NCI-H1092 (cell line): ENCODE measurements around the gene PERP.
"Not testable (repeated sequence)": the region's sequence is repeated elsewhere in the genome, so short reads cannot be mapped to it uniquely, and the experiment has no call there.

Experiments used
- DNase-seq: peaks from one replicate; lab custom pipeline; 2025; lab: John Stamatoyannopoulos, UW

PERP gene

DNA sequence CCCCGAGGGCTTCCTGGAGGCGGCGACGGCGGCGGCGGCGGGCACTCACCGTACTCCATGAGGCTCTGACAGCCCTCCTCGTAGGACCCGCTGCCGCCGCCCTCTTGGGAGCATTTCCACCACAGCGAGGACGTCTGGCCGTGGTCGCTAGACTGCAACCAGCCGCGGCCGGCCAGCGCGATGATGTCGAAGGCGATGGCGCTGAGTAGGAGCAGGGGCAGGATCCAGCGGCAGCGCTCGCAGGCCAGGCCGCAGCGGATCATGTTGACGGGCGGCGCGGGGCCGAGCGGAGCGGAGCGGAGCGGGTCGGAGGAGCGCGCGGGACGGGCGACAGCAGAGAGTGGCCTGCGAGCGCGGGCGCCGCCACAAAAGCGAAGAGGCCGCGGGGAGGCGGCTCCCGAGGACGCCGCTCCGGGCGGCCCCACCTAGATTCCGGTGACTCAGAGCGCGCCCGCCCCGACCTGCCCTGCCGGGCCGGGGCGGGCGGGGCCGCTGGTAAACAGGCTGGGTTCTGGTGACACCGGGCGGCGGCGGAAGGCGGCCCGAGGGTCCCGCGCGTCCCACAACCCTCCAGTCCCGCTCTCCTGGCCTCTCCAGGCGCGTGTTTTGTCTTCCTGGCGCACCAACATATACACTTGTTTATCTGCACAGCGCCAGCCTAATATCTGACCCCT lies at the start of gene PERP:
TSS of gene PERP (minus strand) at position 342 of the 674 bp plus-strand sequence. CDS start at position 263, 79 bp downstream.
- DNase-seq: peak; percentile 18

DNA sequence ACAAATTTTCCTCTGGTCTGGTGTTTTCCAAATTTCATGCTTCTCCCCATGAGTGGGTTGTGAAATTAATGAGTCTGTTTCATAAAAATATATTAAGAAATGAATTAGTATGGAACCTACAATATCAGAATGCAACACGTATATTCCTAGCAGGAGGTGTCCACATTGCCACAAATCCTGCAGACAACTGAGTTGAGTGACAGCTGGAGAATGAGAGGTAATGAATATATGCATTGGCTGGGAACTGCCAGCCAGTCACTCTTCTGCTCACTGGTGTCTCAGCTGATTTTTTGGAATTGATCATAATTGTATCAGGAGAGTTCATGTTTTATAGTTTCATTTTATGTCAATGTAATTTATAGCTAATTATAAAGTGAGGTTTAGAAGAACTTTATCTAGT lies 48.2 kb upstream of the PERP start:
- no peak for DNase-seq

DNA sequence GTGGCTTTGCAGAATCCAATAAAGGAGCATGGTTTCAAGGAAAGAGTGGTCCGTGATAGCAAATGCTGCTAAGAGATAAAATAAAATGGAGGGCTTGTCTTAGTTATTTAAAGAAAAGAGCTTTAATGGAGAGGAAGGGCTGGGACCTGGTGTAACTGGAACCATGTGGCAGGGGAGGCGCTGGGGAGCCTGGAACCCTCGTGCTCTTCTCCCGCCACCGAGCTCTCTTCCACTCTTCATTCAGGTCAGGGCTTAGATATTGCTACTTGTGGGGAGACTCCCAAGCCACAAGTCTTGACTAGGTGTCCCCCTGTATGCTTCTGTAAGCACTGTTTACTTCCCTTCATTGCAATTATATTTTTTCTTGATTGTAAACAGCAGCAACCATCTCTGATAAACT lies 39.3 kb upstream of the PERP start:
- no peak for DNase-seq

DNA sequence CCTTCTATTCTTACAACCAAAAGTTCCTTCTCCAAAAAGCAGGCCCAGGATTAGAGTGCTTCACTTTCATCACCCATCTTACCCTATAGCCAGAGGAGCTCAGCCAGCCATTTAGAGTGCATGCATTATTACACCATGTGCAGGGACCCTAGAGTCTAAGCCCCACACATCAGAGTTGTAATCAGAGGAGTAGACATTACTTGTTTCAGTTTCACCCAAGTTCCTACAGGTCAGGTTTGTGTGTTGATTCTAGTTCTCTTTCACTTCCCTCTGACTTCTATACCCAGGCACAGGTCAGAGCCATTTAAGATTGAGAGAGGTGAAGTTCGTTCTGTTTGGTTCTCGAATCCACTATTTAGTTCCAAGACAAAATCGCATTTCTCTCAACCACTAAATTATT lies 38.2 kb upstream of the PERP start:
- no peak for DNase-seq

DNA sequence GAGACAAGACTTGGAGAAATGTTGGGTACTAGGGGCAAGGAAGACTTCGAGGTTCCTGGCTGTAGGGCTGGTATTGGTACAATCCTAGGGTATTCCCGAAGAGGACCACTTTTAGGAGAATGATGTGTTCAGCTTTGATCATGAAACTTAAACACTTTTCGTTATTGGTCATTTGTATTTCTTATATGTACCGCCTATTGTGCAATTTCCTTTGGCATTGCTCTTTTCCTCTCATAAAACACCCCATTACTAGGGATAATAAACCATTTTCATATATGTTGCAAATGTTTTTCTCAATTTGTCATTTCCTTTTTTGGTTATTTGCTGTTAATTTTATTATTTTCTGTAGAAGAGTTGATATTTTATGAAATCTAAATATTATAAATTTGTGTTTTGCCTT lies 35.6 kb upstream of the PERP start:
- DNase-seq: no peak

- DNase-seq: no peak
These were observed 22.0 kb upstream of the PERP start for GRCh38 chr6:138129190-138129589.

GRCh38 chr6:138128096-138128495 lies 20.9 kb upstream of the PERP start:
- DNase-seq: no peak

- no peak for DNase-seq
These were observed 16.9 kb upstream of the PERP start for GRCh38 chr6:138124096-138124495.

DNA sequence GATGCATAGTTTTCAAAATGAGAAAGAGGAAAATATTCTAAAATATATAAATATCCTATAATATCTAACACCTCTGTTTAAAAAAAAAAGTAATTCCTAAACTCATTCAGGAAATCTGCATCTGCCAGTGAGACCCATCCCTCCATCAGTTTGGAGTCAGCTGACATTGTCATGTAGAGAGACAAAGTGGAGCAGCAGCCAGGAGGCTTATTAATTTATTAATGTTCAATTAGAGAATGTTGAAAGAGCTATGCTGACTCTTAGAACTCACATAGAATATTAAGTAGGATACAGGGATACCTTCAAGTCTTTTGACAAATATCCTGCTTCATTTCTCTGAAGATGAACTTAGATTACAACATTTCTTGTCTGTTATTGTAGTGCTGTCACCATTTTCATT lies 12.8 kb upstream of the PERP start:
- no peak for DNase-seq

GRCh38 chr6:138119229-138119628 lies 12.0 kb upstream of the PERP start:
- not testable (repeated sequence) for DNase-seq

DNA sequence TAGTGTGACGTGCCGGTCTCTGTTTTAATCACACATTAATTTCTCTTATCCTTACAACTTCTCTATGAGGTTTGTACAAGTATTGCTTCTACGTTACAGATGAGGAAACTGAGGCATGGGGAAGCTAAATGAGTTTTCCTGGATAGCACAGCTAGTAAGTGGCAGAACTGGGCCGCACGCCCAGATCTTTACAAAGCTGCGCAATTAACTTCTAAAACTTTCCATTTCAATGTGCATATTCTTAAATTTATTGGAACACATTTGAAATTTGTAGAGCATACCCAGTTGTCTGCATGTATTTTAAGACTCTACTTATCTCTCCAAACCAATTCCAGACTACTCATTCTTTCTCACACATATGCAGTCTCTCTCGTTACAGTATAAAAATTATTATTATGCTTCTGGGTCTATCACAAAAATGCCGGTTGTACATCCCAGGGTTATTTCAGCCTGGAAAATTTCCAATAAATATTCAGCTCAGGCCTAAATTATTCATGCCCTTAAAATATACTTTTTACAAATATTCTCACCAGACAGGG lies 10.2 kb upstream of the PERP start:
- no peak for DNase-seq

DNA sequence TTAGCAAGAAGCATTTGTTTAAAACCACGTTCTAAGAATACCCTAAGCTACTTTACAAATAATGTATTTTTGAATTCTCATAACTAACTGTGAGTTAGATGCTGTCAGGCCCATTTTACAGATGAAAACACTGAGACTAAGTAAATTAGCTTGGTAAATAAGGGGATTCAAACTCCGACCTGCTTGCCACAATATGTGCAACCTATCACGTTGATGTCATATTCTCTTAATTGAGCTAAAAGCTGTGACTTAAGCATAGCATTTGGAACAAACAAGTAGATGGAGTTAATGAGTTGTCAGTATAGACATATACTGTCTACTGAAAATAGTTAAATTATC lies 9.4 kb upstream of the PERP start:
- no peak for DNase-seq

GRCh38 chr6:138115877-138116660 lies 8.8 kb upstream of the PERP start:
- peak; percentile 60 for DNase-seq

DNA sequence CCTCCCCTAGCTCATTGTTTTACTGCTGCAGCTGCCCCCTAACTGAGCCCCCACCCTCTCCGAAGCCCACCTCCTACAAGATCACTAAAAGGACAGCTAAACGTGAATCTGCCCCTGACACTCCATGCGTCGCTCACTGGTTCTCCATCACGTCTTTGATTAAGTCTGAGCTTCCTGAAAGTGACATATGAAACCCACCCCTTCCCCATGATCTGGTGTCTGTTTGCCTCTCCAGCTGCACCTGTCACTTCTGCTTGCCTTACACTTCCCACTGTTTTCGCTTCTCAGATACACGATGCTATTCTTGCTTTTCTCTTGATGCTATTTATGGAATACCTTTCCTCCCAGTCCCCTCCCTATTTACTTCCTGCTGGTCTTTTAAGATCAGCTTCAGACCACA lies 8.0 kb upstream of the PERP start:
- DNase-seq: no peak

DNA sequence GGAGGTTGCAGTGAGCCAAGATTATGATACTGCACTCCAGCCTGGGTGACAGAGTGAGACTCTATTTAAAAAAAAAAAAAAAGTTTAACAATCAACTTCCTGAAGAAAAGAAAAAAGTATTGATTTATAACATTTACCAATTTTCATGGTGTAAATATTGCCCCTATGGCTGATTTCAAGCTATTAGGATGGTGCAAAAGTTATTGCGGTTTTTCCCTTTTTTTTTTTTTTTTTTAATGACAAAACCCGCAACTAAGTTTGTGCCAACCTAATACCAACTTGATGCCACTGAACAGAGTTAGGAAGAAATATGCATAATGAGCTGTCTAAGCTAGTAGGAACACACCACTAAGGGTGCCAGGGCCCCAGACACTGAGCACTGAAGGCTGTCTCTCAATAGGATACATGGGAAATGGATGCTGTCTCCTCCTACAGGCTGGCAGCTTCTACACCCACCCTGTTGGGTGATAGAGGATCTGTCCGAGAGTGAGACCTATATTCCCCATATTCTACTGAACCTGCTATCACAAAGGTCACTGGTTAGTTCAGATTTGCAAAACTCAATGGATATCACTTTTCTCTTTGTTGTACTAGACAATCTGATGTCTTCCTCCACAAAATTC lies 6.5 kb upstream of the PERP start:
- DNase-seq: no peak

- no peak for DNase-seq
These were observed 3.0 kb upstream of the PERP start for GRCh38 chr6:138110229-138110628.

DNA sequence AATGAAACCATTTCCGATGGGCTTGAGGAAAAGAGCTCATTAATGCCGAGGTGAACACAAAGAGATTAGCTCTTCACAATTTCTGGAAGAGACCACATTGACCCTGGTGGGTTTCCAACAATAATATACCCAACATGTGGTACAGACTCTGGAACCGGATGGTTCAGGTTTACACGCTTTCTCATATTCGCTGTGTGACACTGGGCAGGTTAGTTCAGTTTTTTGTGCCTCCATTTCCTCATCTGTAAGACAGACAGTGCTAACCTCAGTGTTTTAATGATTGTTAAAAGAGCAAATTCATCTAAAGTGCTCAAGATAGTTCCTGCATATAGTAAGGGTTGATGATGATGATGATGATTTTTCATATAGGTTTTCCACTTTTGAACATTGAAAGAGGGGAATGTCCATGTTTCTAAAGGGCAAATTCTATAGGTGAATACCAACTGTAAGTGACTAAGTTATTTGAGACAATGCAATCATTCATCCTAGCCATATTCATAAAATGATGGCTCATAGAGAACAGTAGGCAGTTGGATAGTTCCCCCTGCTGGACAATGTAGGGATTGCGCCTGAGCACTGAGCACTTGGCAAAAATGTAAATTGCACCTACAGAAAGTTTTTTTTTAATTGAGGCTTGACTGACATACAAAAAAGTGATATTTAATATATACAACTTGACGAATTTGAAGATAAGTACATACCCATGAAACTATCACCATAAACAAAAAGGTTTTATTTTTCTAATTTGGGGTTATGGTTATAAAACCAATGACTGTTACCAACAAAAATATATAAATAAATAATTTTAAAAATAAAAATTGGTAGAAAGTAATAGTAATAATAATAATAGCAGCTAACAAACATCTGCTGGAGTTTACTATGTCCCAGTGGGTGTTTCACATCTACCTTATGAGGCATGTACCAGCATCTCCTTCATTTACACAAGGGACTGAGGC lies 2.1 kb upstream of the PERP start:
- peak; percentile 20 for DNase-seq

DNA sequence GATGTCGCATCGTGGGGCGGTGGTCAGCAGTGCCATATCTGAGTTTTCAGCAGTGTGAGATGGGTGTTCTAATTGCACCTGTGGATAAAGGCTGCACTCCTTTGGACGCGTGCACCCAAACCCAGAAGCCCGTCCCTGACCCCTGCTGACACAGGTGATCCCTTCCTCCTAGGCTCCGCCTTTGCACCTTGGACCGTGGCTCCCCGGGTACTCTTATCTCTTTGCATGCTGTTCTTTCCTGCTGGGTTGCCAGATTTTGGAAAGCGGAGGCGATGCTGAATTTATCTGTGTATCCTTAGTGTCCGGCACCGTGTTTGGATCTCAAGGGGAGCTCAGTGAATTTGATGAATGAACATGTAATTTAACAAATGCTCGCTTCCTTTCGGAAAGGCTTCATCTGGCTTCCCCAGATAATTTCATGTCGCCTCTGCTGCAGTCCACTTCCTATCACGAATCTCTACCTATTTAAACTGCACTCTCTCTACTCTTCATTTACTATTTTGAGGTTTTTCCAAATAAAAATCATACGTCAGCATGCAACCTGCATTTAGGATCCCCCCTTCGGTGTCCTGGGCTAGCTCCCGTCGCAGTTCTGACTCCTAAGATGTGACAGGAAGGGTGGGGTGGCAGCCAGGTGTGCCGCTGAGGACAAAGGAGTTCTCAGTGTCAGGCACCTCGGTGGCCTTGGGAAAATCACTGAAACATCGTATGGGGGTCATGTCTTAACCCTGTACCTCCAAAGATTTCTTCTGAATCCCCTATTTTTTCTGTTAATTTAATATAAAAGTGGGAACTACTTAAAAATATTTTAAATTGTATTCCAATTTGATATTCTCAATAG lies 753 bp upstream of the PERP start:
- no peak for DNase-seq

GRCh38 chr6:138106665-138107077 lies 548 bp downstream of the PERP start:
- no peak for DNase-seq

- DNase-seq: no peak
These were observed 1.1 kb downstream of the PERP start for GRCh38 chr6:138105880-138106664.
